Fibroblast of pulmonary artery (primary cell): ENCODE results near the gene ACSM6.
A peak's percentile ranks its signal among the peaks of the same experiment; 100 is the strongest.
"Not testable (repeated sequence)": the region's sequence is repeated elsewhere in the genome, so short reads cannot be mapped to it uniquely, and the experiment has no call there.

ENCODE experiments used
- DNase-seq: peaks from one replicate; pipeline ENCODE4 v3.0.0-alpha.2; 2010; ENCODE audit warnings: low read depth
- H3K4me3 ChIP-seq: replicated peaks from 2 replicates; pipeline ENCODE4 v1.5.1; 2011; ENCODE audit warnings: low read depth, mild to moderate bottlenecking, control low read depth, low read length, moderate library complexity
- TF ChIP-seq, protein P1 (sequence below): IDR thresholded peaks from 2 replicates; pipeline ENCODE4 v1.5.1; 2011; ENCODE audit warnings: mild to moderate bottlenecking, control low read depth, low read length, inconsistent platforms; ENCODE audit errors: missing control alignments

Gene ACSM6

DNA sequence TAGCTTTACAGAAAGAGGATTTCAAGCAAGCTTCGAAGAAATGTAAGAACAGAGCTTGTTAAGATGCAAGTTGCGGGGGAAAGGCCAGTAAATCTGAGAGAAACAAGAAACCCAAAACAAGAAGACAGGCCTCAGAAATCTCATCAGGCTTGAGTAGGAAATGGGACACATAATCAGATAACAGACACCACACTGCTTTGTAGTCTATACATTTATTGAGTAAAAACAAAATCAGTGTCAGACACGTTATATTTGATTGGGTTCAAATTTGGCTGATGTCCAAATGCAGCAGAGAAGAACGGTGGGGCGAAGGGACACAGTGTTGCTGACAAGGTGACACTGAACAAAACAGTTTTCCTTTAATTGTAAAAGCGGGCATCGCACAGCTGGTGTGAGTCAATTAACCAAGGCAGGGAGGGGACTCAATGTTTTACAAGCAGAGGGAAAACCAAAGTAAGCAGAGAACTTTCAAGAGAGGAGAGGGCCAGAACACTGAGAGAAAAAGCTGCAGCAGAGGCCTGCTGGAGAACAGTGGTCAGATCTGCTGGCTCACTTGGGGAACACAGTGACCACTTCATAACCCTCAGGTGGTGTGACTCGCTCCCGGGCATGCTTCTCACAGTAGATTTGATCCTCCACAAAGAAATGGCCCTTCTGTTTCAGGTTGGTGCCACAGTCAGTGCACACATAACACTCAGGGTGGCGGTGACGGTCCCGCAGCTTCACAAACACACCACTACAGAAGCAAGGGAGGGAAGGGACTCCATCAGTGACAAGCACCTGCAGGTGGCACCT is 43.5 kb downstream of the ACSM6 start:
- TF ChIP-seq, protein P1, sequence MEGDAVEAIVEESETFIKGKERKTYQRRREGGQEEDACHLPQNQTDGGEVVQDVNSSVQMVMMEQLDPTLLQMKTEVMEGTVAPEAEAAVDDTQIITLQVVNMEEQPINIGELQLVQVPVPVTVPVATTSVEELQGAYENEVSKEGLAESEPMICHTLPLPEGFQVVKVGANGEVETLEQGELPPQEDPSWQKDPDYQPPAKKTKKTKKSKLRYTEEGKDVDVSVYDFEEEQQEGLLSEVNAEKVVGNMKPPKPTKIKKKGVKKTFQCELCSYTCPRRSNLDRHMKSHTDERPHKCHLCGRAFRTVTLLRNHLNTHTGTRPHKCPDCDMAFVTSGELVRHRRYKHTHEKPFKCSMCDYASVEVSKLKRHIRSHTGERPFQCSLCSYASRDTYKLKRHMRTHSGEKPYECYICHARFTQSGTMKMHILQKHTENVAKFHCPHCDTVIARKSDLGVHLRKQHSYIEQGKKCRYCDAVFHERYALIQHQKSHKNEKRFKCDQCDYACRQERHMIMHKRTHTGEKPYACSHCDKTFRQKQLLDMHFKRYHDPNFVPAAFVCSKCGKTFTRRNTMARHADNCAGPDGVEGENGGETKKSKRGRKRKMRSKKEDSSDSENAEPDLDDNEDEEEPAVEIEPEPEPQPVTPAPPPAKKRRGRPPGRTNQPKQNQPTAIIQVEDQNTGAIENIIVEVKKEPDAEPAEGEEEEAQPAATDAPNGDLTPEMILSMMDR, result no peak
- H3K4me3 ChIP-seq, result no peak overlapping the region
- no peak for DNase-seq

DNA sequence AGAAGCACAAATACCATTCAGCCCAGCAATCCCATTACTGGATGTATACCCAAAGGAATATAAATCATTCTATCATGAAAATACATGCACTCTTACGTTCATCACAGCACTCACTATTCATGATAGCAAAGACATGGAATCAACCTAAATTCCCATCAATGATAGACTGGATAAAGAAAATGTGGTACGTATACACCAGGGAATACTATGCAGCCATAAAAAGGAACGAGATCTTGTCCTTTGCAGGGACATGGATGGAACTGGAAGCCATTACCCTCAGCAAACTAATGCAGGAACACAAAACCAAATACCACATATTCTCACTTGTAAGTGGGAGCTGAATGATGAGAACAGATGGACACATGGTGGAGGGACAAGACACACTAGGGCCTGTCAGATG is 46.1 kb downstream of the ACSM6 start:
- DNase-seq, result not testable (repeated sequence)

DNA sequence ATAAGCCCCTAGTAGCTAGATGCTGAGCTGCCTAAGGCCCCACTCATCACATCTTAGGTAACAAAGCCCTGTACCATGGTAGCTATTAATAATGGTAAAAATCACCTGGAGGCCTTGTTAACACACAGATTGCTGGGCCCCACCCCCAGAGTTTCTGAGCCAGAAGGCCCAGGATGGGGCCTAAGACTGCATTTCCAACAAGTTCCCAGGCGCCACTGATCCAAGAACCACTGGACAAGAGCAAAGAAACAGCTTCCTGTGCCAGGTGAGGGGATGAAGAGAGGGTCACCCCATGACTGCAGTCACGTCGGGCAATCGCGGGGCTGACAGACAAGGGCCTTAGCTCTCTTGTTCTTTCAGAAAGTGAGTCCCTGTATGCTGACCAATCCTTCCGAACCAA is 46.8 kb downstream of the ACSM6 start:
- no peak overlapping the region for H3K4me3 ChIP-seq
- DNase-seq, result no peak
- TF ChIP-seq, protein P1, result no peak

More for the DNA sequence above, 46.1 kb downstream of the ACSM6 start:
- not testable (repeated sequence) for H3K4me3 ChIP-seq

DNA sequence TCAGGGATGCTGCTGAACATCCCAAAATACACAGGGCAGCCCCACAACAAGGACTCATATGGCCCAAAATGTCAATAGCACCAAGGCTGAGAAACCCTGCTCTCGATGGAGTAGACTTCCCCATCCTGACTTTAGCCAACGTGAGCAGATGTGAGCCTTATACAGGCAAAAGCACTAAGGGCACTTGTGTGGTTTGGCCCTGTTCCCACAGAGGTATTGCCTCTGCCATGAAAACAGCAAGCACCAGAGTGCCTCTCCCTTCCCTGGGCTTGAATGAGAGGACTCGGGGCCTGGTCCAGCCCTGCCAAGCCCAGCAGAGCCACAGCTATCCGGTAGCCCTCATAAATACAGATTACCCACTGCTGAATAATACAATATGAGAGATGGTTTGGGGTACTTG is 47.5 kb downstream of the ACSM6 start:
- H3K4me3 ChIP-seq, result no peak overlapping the region
- TF ChIP-seq, protein P1, result no peak
- no peak for DNase-seq

DNA sequence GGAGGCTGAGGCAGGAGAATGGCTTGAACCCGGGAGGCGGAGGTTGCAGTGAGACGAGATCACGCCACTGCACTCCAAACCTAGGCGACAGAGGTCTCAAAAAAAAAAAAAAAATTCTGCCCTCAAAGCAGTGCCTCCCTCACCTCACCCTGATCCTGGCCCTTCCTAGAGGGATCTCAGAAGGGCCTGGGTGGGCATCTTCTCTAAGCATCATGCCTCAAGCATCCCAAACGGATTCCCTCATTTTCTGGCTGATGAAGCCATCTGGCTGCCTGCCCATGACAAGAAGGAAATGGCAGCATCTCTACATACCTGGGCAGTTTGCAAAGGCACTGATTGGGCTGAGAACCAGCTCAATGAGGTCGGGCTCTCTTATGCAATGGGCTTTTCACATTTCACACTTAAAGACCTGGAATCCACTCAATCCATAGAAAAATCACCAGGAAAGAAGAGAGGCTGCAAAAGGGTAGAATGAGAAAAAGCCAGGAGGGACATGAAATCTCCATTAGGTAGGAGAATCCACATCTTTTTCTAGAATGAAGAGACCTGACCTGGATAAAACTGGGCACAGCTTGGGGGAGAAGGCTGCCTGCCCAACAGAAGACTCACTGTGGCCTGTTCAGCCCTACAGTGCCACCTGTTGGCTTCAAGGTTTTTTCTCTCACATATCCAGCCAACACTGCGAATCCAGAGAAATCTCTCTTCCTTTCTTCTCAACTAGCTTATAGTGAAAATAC is 48.7 kb downstream of the ACSM6 start:
- peak; percentile 66 for DNase-seq
- TF ChIP-seq, protein P1, result peak; percentile 63
- no peak overlapping the region for H3K4me3 ChIP-seq

DNA sequence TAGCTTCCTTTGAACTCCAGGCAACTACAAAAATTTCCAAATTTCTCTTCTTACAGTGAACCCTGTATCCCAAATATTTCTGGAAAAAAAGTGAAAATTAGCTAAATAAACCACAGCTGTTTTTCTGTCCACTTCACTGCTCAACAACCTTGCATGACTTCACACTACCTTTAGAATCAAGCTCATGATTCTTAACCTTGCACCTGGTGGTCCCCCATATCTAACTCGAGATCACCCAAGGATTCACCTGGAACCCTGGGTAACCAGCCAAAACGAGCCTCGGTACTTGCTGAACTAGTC is 49.2 kb downstream of the ACSM6 start:
- DNase-seq, result no peak
- no peak overlapping the region for H3K4me3 ChIP-seq
- TF ChIP-seq, protein P1, result no peak

DNA sequence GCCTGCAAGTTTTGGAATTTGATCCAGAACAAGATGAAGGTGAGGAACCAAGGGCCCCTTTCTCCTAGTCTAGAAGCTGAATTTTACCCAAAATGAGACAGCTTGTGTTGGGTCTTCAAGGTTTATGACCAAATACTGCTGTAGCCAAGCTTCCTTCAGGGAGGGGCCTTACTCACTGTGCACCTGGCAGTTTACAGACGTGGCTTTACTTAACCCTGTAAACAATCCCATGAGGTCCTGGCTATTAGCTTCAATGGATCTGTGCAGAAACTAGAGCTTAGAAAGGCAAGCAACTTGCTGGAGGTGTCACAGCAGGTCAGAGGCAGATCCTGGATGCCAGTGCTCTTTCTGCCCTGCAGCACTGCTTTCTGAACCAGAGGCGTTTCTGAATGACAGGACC is 50.1 kb downstream of the ACSM6 start:
- no peak overlapping the region for H3K4me3 ChIP-seq
- TF ChIP-seq, protein P1, result no peak
- DNase-seq, result no peak
